Measurements from ENCODE around the gene GYG1.

Gene GYG1

DNA sequence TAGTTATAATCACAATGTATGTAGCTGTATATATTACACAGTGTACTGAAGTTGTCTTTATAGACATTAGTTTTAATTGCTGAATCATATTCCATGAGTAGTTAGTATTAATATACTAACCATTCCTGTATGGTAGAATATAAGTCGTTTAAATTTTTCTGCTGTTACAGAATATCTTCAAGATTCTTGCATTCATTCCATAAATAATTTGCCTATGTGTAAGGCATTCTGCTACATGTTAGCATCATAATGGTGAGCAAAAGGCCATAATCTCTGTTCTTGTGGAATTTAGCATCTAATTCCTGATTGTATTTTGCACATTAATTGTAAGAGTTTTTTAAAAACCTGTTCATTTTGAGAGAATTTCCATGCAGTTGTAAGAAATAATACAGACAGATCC is 14.1 kb downstream of the GYG1 start:
- Histone ChIP-seq H3K36me3 (ENCODE audit: low read depth) (peaks cover 13% of the 10 kb centered on the region), H3K4me1 (ENCODE audit: insufficient read depth, poor library complexity, severe bottlenecking) (no peaks in the 10 kb centered on the region), H3K27me3 (ENCODE audit: insufficient read depth, poor library complexity, severe bottlenecking) (no peaks in the 10 kb centered on the region), H3K27ac (ENCODE audit: poor library complexity, severe bottlenecking) (no peak overlapping the region), H3K9me3 (ENCODE audit: severe bottlenecking) (no peaks in the 10 kb centered on the region), H3K4me3 (ENCODE audit: severe bottlenecking) (no peak overlapping the region)
- no peak for ATAC-seq (ENCODE audit: low read depth)
- TF ChIP-seq, protein P1, sequence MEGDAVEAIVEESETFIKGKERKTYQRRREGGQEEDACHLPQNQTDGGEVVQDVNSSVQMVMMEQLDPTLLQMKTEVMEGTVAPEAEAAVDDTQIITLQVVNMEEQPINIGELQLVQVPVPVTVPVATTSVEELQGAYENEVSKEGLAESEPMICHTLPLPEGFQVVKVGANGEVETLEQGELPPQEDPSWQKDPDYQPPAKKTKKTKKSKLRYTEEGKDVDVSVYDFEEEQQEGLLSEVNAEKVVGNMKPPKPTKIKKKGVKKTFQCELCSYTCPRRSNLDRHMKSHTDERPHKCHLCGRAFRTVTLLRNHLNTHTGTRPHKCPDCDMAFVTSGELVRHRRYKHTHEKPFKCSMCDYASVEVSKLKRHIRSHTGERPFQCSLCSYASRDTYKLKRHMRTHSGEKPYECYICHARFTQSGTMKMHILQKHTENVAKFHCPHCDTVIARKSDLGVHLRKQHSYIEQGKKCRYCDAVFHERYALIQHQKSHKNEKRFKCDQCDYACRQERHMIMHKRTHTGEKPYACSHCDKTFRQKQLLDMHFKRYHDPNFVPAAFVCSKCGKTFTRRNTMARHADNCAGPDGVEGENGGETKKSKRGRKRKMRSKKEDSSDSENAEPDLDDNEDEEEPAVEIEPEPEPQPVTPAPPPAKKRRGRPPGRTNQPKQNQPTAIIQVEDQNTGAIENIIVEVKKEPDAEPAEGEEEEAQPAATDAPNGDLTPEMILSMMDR (IDR thresholded peaks at IDR 0.05; ENCODE audit: poor library complexity, severe bottlenecking), result no peak
- no peak for DNase-seq (ENCODE audit: low spot score)

DNA sequence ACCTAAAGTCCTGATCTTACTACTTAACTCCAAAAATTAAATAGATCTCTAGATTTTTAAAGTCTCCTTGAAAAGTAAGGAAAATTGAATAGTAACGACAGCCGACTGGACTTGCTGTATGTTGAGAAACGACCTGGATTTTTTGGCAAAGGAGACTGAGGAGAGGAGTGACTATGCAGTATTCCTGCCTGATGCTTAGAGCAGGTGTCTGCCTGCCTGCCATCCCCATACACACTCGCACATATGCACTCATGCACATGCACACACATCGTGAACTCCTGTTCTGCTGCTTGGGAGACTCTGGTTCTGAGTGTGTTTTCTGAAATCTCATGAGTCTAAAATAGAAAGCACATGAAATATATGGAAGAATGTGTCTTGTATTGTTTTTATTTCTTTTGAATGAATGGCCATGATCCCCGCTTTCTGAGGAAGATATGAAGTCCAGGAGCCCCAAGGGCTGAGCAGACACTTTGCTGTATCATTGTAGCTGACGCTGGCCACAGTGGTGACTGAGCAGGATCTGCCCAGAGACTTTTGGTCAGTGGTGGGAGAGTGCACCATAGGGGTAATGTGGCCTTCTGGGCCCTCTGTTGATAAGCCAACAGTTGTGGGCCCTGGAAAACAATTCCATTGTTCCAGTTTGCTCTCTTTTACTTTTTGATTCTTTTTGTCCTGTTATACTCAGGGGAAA is 16.4 kb downstream of the GYG1 start:
- no peak overlapping the region for H3K4me3 ChIP-seq (ENCODE audit: severe bottlenecking)
- peaks cover 13% of the 10 kb centered on the region for H3K36me3 ChIP-seq (ENCODE audit: low read depth)
- no peaks in the 10 kb centered on the region for H3K4me1 ChIP-seq (ENCODE audit: insufficient read depth, poor library complexity, severe bottlenecking)
- DNase-seq (ENCODE audit: low spot score), result no peak
- TF ChIP-seq, protein P1 (IDR thresholded peaks at IDR 0.05; ENCODE audit: poor library complexity, severe bottlenecking), result no peak
- no peak overlapping the region for H3K27ac ChIP-seq (ENCODE audit: poor library complexity, severe bottlenecking)
- H3K27me3 ChIP-seq (ENCODE audit: insufficient read depth, poor library complexity, severe bottlenecking), result no peaks in the 10 kb centered on the region
- H3K9me3 ChIP-seq (ENCODE audit: severe bottlenecking), result no peaks in the 10 kb centered on the region
- ATAC-seq (ENCODE audit: low read depth), result no peak

DNA sequence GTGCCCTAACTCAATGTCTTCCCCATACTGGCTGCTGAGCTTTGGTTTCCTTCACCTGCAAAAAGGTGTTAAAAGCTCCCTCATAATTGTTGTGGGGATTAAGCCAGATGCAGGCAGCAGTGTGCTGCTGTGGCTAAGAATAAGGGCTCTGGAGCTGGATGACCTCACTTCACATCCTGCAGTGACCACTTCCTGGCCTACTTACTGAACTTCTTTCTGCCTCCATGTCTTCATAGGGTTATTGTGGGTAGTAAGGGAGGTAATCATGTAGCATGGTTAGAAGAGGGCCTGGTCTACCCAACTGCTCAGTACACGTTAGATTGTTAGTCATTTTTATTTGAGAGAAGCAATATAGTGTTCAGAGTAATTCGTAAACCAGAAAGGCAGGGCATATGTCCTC is 18.4 kb downstream of the GYG1 start:
- H3K27me3 ChIP-seq (ENCODE audit: insufficient read depth, poor library complexity, severe bottlenecking), result no peaks in the 10 kb centered on the region
- H3K27ac ChIP-seq (ENCODE audit: poor library complexity, severe bottlenecking), result no peak overlapping the region
- ATAC-seq (ENCODE audit: low read depth) (no peak), DNase-seq (ENCODE audit: low spot score) (no peak)
- no peak overlapping the region for H3K4me3 ChIP-seq (ENCODE audit: severe bottlenecking)
- H3K36me3 ChIP-seq (ENCODE audit: low read depth), result peaks cover 18% of the 10 kb centered on the region
- H3K9me3 ChIP-seq (ENCODE audit: severe bottlenecking), result no peaks in the 10 kb centered on the region
- TF ChIP-seq, protein P1 (IDR thresholded peaks at IDR 0.05; ENCODE audit: poor library complexity, severe bottlenecking), result no peak
- no peaks in the 10 kb centered on the region for H3K4me1 ChIP-seq (ENCODE audit: insufficient read depth, poor library complexity, severe bottlenecking)

DNA sequence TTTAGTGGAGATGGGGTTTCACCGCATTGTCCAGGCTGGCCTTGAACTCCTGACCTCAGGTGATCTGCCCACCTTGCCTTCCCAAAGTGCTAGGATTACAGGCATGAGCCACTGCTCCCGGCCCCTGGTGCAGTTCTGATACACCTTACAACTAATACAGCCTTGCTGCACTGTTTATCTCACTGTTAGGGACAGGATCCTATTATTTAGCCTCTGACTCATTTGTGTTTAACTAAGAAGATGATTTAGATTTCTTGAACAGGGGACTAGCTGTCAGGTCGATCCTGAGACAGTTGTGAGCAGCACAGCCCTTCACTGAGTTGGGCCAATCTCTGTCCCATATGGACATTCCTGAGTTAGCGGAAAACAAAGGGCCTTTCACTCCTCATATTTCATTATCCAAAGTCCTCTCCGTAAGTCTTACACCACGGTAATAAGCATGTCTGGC is 19.2 kb downstream of the GYG1 start:
- H3K9me3 ChIP-seq (ENCODE audit: severe bottlenecking), result no peaks in the 10 kb centered on the region
- ATAC-seq (ENCODE audit: low read depth) (no peak), DNase-seq (ENCODE audit: low spot score) (no peak)
- H3K36me3 ChIP-seq (ENCODE audit: low read depth), result peaks cover 18% of the 10 kb centered on the region
- H3K27ac ChIP-seq (ENCODE audit: poor library complexity, severe bottlenecking), result no peak overlapping the region
- no peaks in the 10 kb centered on the region for H3K27me3 ChIP-seq (ENCODE audit: insufficient read depth, poor library complexity, severe bottlenecking)
- no peak overlapping the region for H3K4me3 ChIP-seq (ENCODE audit: severe bottlenecking)
- H3K4me1 ChIP-seq (ENCODE audit: insufficient read depth, poor library complexity, severe bottlenecking), result no peaks in the 10 kb centered on the region
- TF ChIP-seq, protein P1 (IDR thresholded peaks at IDR 0.05; ENCODE audit: poor library complexity, severe bottlenecking), result no peak

DNA sequence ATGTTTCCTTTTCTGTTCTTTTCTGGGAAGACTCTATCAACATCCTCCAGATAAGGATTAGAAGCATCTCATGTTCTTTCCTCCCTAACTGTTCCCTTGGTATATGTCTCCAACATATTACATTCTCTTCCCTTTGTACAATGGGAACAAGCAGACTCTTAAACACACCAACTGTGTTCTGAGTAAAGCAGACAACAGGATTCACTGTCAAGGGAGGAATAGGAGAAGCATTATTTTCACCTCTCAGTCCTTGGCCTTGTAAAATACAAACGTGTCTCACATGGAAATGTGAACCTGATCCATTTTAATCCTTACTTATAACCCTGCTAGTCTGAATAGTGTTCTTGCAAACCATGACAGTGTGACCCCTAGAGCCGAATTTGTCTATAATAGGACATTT is 19.6 kb downstream of the GYG1 start:
- no peaks in the 10 kb centered on the region for H3K9me3 ChIP-seq (ENCODE audit: severe bottlenecking)
- H3K4me1 ChIP-seq (ENCODE audit: insufficient read depth, poor library complexity, severe bottlenecking), result no peaks in the 10 kb centered on the region
- no peak overlapping the region for H3K4me3 ChIP-seq (ENCODE audit: severe bottlenecking)
- TF ChIP-seq, protein P1 (IDR thresholded peaks at IDR 0.05; ENCODE audit: poor library complexity, severe bottlenecking), result no peak
- H3K27me3 ChIP-seq (ENCODE audit: insufficient read depth, poor library complexity, severe bottlenecking), result no peaks in the 10 kb centered on the region
- no peak for ATAC-seq (ENCODE audit: low read depth)
- H3K27ac ChIP-seq (ENCODE audit: poor library complexity, severe bottlenecking), result no peak overlapping the region
- H3K36me3 ChIP-seq (ENCODE audit: low read depth), result peaks cover 18% of the 10 kb centered on the region
- DNase-seq (ENCODE audit: low spot score), result no peak
